Astrocyte (in vitro differentiated cells and primary cell): Measurements from ENCODE around the gene IFNG-AS1.

Experiments
- EZH2 ChIP-seq: IDR thresholded peaks from 2 replicates; pipeline ENCODE4 v1.6.1; 2012; ENCODE audit warnings: mild to moderate bottlenecking, low read length, inconsistent platforms; ENCODE audit not compliant: insufficient read depth
- TF ChIP-seq, protein P1 (sequence below): IDR thresholded peaks from 2 replicates; pipeline ENCODE4 v1.5.1; 2011; ENCODE audit warnings: low read depth, mild to moderate bottlenecking, inconsistent platforms, low read length, moderate library complexity; ENCODE audit not compliant: insufficient read depth

DNA sequence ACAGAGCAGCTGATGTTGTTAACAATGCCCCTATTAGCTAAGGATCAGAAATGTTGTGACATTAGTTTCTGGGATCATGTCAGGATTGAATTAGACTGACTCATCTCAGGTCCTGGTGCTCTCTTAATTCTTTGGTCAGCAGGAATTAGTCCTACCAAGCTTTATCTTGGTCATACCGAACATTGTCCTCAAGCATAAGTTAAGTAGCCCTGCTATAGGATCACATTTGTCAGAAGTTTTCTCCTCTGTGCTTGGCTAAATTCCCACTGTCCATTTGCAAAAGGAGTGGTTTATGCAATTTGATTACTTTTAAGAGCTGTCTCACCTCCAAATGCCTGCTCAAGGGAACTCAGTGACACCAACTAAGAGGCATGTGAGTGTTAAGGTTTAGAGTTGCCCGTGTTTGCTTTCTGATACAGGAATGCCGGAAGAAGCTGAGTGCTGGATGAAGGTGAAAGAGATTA is 48.4 kb upstream of the IFNG-AS1 start:
- TF ChIP-seq, protein P1, sequence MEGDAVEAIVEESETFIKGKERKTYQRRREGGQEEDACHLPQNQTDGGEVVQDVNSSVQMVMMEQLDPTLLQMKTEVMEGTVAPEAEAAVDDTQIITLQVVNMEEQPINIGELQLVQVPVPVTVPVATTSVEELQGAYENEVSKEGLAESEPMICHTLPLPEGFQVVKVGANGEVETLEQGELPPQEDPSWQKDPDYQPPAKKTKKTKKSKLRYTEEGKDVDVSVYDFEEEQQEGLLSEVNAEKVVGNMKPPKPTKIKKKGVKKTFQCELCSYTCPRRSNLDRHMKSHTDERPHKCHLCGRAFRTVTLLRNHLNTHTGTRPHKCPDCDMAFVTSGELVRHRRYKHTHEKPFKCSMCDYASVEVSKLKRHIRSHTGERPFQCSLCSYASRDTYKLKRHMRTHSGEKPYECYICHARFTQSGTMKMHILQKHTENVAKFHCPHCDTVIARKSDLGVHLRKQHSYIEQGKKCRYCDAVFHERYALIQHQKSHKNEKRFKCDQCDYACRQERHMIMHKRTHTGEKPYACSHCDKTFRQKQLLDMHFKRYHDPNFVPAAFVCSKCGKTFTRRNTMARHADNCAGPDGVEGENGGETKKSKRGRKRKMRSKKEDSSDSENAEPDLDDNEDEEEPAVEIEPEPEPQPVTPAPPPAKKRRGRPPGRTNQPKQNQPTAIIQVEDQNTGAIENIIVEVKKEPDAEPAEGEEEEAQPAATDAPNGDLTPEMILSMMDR: no peak
- TF ChIP-seq EZH2: no peak
